NCI-H1930 (cell line): Measurements from ENCODE around the gene BEST2.

Experiments
- DNase-seq, 2 experiments: peaks; one replicate each; lab custom pipeline; 2025; lab: John Stamatoyannopoulos, UW

Gene BEST2

DNA sequence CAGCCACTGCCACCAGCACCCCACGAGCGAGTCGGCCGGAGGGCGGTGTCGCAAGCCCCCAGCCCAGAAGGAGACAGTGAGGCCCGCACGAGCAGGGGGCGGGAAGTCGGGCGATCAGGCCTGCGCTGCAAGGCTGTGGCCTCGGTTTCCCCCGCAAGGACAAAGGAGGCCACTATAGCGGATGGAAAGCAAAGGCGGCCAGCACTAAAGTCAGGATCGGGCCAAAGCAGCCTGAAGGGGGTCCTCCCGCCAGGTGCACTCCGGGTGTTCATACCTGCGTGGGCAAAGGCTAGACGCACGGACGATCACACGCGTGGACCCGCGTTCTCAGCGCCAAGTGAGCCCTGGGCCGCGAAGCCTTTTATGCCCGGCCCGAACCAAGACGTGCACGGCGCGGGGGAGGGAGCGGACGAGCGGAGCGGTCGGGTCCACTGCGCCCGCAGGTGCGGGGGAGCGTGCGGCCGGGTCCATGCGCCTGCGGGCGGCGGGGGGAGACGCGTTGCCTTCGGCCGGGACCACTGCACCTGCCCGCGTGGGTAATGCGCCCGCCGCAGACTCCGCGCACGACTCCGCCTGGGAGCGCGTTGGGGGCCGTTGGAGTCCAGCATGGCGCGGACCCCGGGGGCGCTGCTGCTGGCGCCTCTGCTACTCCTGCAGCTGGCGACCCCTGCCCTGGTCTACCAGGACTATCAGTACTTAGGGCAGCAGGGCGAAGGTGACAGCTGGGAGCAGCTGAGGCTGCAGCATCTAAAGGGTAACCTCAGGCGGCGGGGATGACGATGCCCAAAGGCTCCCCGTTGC lies 50.1 kb downstream of the BEST2 start, which contains the start of the genes PRDX2 and THSD8:
Gene PRDX2, minus strand, starts transcription at position 335 of the 801 bp plus-strand sequence. CDS start 539 bp downstream, outside the sequence.
Gene THSD8, plus strand, starts transcription at position 604 of the 801 bp plus-strand sequence. Its CDS starts 3 bp downstream, at position 607.
- DNase-seq, result peak; percentile 54 to 59

DNA sequence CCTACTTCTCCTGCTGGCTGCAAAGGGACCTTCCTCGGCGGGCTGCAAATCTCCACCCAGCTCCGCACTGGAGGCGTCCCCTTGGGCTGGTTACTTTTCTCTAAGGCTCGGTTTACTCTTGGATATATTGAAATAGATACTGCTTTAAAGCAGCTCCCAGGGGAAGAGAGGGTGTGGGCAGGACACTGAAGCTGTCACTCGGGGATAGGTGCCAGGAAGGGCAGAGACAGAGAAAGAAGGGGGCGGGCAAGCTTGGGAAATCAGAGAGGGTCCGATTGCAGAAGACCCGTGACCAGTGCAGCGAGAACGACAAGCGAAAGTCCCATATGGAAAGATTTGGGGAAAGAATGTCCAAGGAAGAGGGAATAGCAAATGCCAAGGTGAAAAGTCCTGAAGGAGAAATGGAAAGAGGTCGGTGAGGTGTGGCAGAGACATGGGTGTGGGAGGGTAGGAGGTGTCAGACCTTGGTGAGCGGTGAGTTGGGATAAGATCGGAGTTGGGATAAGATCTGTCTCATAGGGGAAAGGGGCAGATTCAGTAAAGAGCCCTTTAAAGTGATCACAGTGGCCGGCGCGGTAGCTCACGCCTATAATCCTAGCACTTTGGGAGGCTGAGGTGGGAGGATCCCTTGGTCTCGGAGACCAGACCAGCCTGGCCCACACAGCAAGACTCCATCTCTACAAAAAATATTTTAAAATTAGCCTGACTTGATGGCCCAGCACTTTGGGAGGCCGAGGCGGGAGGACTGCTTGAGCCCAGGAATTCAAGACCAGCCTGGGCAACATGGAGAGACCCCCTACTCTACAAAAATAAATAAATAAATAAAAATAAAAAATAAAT lies 50.9 kb downstream of the BEST2 start:
- DNase-seq, result no peak

DNA sequence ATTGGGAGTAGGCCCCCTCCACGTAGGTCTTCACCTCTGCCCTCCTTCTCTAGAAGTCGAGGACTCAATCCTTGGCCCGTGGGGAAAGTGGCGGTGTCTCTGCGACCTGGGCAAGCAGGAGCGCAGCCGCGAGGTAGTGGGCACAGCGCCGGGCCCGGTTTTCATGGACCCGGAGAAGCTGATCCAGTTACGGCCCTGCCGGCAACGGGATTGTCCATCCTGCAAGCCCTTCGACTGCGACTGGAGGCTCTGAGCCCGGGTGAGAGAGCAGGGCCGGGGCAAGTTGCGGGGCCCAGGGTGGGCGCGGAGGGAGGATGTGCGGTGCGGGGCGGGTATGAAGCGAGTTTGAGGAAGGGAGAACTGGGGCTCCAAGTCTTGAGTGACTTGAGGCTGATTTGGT lies 52.5 kb downstream of the BEST2 start:
- no peak for DNase-seq

DNA sequence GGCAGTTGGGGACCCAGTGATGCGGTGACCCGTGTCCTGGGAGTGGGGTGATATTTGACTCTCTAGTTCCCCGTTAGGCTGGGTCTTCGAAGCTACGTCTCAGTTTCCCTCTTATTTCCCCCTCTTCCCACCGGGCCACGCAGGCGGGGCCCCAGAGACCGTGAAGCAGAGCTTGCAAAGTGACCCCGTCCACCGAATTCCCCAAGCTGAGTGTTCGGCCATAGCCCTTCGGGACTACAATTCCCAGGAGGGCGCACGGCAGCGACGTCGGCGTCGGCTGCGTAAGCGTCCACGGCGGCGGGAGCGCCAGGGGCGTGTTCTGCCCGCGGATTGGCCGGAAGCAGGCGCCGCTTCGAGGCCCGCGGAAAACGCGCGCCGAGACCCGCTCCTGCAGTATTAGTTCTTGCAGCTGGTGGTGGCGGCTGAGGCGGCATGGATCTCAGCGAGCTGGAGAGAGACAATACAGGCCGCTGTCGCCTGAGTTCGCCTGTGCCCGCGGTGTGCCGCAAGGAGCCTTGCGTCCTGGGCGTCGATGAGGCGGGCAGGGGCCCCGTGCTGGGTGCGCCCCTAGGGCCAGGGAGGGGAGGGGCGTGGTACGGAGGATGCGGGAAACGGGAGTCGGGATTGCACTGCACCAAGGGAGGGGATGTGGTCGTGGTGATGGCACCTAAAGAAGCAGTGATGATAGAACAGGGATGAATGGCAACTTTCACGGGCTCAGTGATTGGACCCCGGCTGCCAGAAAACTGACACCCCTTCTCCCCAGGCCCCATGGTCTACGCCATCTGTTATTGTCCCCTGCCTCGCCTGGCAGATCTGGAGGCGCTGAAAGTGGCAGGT lies 54.9 kb downstream of the BEST2 start, which contains the start of gene RNASEH2A:
Gene RNASEH2A, plus strand, starts transcription at position 343 of the 840 bp plus-strand sequence. Its CDS starts 90 bp downstream, at position 433.
- peak; percentile 80 to 87 for DNase-seq
